Stimulated activated CD4-positive, alpha-beta T cell treated with anti-CD3 and anti-CD28 coated beads, Interleukin-2, amount 100 ng/mL, for 24 hours (primary cell): ENCODE results near the gene TIMP3.

Source experiments
- DNase-seq, 2 donors: peaks; one replicate each; pipeline ENCODE4 v3.0.0-alpha.2; 2020

Gene TIMP3

DNA sequence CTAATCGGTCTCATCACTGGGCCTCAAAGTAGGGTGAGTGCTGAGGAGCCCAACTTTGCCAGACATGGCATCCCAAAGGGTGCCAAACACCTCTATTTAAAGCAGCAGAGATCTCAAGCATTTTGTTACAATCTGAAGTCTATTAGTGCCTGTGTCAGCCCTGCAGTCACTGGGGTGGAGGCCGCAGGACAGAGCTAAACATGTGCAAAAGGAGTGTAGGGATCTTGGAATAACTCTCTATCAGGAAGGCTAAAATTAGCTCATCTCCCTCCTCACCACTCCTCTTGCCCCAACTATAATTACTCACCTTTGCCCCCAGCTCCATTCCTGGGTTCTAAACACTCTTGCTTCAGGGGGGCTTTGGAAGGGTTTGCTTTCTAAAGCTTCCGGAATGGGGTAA is 87.5 kb downstream of the TIMP3 start:
- DNase-seq: no peak

DNA sequence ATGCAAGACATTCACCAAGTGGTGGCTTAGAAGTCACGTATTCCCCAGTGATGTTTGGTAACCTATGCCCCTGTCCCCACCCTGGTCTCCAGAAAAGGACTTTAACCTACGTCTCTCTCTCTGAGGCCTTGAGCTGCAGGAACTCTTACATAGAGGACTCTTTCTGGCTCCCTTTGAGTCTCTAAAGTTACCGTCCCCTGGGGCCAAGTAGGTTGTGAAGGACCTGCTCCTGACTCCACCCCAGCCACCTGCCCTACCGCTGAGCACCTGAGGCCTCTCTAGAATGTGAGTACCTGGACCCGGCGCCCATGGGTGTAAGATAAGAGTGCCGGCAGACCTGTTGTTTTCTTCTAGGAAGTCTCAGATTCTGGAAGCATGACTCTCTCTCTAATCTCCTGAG is 95.4 kb downstream of the TIMP3 start:
- no peak for DNase-seq

DNA sequence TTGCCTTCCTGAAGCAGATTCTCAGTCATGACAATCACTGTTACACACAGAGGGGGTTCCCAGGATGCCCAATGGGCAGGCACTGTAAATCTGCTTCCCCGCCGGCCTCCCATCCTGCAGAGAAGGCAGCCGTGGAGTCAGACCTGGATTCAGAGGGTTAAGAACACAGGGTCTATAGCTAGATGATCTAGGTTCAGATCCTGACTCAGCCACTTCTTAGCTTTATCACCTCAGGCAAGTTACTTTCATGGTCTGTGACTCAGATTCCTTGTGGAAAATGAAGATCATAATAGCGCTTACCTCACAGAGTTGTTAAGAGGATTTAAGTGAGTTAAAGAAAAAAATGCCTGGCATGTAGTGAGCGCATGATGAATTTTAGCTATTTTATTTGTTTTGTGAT is 95.9 kb downstream of the TIMP3 start:
- no peak for DNase-seq

DNA sequence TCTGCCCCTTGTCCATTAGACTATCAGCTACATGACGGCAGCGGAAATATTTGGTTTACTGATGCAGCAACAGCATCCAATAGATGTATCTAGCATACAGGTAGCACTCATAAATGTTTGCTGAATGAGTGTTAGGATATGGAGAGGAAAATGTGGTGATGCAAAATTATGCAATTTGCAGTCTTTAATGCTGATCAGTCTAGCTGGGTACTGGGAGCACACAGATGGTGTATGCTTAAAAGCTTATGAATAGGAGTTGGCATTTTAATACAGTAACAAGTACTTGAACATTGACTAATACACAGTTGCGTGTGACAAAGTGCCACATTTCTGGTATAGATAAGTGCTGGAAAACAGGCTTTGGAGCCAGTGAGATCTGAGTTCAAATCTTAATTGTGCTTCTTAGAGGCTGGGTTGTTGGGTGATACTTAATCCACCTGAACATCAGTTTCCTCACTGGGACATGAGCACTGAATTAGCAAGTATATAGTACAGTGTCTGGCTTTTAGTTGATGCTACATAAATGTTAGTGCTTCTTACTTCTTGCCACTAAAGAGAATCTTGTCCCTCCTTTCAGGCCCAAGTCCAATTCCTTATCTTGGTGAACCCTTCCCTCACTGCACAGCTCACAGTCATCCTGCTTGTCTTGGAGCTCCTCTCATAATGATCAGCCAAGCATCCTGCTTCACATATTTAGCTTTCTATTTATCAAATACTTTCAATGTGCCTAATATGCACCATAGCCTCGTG is 99.6 kb downstream of the TIMP3 start:
- DNase-seq: no peak

DNA sequence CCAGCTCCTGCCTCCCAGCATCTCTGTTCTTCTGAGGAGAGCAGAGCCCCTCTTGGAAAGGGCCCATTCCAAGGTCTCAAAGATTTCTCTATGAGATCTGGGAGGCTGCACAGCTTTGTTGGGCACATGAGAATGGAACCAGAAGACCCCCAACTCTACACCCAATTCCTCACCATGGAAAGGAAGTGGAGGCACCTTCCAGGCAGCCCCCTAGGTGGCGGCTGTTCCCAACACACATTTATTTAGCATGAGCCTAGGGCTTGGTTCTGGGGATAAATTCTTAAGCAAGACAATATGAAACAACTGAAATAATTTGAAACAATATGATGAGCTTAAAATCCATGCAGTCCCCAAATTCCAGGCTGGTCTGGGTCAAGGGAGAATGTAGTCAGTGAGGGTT is 100.4 kb downstream of the TIMP3 start:
- no peak for DNase-seq

DNA sequence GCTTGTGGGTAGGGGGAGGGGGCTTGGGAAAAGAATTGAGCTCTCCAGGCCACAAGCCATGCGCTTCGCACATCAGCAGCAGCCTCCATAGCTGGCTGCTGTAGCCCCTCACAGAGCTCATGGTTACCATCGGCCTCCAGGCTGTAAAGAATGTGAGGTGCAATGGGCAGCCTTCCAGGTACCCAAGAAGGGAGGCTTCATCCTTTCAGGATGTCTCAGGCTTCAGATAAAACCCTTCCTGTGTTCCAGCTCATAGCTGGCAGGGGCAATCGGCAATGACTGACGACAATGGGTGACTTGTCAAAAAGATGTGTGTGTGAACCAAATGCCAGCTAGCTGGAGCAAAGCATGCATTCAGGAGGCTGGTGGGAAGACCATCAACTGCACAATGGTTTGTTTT is 102.0 kb downstream of the TIMP3 start:
- DNase-seq: no peak

DNA sequence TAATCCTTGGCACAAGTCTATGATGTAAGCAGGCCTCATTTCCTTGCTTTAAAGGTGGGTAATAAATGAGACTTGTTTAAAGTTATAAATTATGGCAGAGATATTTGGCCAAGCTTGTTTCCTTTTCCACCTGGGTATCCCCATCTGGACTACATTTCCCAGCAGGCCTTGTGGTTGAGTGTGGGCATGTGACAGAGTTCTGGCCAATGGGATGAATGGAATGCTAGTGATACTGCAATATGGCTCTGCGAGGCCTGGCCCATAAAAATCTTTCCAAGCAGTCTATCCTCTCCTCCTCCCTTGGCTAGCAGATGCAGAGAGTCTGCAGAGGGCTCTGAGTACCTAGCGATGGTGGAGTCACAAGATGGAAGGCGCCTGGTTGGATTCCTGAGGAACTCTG is 102.5 kb downstream of the TIMP3 start:
- no peak for DNase-seq

DNA sequence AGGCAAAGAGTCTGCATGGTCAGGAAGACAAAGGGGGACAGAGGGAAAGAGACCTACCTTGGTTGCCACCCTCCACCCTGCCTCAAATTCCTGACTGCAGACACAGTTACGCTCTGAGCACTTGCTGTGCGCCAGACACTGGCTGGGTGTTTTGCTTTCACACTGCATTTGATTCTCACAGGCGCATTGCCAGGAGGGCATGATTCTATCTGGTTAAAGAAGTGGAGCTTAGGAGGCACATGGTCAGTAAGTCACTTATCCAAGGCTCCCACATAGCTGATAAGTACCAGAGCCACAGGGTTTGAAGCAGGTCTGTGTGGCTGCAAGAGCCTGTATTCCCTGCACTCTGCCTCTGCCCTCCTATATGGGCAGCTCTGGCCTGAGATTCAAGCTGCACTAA is 103.9 kb downstream of the TIMP3 start:
- DNase-seq: no peak

DNA sequence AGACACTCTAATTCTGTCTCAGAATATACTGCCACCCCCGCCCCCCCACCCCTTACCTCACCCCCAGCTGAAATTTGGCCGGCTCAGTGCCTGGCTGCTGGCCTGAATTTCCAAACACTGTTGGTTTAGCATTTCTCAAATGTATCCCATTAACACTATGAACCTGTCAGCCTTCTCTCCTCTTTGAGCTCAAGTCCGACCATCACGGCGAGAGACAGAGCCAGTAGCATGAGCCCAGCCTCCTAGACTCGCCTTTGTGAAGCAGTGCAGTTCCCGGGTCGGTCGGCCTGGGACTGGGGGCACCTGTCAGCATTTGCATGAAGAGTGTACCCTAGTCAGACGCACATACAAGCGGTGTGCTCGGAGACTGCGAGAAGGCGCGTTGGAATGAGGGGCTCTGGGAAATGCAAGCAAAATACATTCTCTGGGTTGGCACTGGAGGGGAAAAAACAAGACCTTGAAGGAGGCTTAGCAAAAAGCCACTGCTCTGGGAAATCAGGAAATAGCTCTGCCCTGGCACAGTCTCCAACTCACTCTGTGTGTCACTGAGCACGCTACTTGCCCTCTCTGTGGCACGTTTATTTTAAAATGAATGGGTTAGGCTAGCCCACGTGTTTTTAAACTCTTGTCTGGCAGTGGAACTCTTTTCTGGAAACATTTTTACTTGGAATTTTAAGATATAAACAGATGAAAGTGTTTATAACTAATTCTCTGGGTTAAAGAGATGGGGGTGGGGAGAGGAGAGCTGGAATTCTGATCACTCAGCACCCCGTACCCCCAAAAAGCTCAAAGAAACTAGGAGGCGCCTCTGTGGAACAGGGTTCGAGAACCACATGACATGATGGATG is 108.3 kb downstream of the TIMP3 start:
- DNase-seq: no peak

DNA sequence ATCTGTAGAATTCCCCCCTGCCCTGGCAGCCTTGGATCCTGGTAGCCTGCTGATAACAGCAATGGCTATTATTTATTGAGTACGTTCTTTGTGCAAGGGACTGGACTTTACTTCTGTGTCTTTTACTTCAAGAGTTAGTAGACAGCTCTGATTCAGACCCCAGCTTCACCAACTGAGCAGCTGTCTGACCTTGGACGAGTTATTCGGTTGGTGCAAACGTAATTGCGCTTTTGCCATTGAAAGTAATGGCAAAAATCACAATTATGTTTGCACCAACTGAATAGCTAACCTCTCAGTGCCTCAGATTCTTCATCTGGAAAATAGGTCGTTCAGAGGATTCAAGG is 108.9 kb downstream of the TIMP3 start:
- no peak for DNase-seq

DNA sequence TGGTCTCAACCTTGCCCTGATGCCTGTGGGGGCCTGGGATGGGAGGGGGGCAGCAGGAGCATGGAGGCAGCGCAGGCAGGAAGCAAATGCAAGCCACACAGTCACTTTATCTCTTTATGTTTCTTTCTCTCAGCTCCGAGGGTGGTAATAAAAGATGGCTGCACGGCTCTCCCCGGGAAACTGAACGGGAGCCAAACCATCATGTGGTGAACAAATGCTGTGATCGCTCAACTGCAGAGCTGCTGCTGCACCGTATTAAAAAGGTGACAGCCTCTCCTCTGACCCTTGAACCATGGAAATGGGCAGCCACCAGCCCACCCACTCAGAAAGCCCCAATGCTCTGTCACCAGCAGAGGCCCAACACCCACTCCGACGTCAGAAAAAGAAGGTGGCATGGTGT is 110.0 kb downstream of the TIMP3 start:
- DNase-seq: no peak
